Activated naive CD8-positive, alpha-beta T cell treated with anti-CD3 and anti-CD28 coated beads, Interleukin-2, amount 10 ng/mL, durations not matched to agents 7 days and 5 days (primary cell): ENCODE results near the gene MTFR1L. TPM values are rescaled to one million over a fixed set of nuclear protein-coding genes. Genes with fewer than 3 reads are reported as not detected.

Experiments
- ATAC-seq: fragments of 150-1000 bp; cut with Tn5 transposase; one replicate; pipeline ENCODE4 v1.10.0; 2021; ENCODE audit warnings: low read depth, moderate library complexity
- POLR2A ChIA-PET: fragments of 350-600 bp; sonication (Branson Sonifier 250); formaldehyde crosslinking; loops from one replicate; lab custom pipeline; 2021; ENCODE audit warnings: antibody characterized with exemption; lab: Charles Lee
- DNase-seq: peaks from one replicate; pipeline ENCODE4 v3.0.0; 2021
- H3K27ac Mint-ChIP-seq: one replicate; pipeline ENCODE4 v1.8.0; 2022; ENCODE audit warnings: mild to moderate bottlenecking, mixed read lengths
- H3K27me3 Mint-ChIP-seq: one replicate; pipeline ENCODE4 v1.8.0; 2022; ENCODE audit warnings: mild to moderate bottlenecking, moderate library complexity, mixed read lengths
- H3K36me3 Mint-ChIP-seq: one replicate; pipeline ENCODE4 v1.8.0; 2021; ENCODE audit warnings: mild to moderate bottlenecking, mixed read lengths
- H3K4me1 Mint-ChIP-seq: one replicate; pipeline ENCODE4 v1.8.0; 2021; ENCODE audit warnings: mixed read lengths
- H3K4me3 Mint-ChIP-seq: one replicate; pipeline ENCODE4 v1.8.0; 2022; ENCODE audit warnings: mild to moderate bottlenecking, moderate library complexity, mixed read lengths
- H3K9me3 Mint-ChIP-seq: one replicate; pipeline ENCODE4 v1.8.0; 2021; ENCODE audit warnings: mixed read lengths
- total RNA-seq, 2 experiments: library from RNA; stranded (reverse); gene quantifications; one replicate each; pipeline ENCODE4 v1.2.3, GENCODE V29; 2021

MTFR1L gene
- total RNA-seq, result 10 to 100 TPM; 40.8 to 41.3 TPM

DNA sequence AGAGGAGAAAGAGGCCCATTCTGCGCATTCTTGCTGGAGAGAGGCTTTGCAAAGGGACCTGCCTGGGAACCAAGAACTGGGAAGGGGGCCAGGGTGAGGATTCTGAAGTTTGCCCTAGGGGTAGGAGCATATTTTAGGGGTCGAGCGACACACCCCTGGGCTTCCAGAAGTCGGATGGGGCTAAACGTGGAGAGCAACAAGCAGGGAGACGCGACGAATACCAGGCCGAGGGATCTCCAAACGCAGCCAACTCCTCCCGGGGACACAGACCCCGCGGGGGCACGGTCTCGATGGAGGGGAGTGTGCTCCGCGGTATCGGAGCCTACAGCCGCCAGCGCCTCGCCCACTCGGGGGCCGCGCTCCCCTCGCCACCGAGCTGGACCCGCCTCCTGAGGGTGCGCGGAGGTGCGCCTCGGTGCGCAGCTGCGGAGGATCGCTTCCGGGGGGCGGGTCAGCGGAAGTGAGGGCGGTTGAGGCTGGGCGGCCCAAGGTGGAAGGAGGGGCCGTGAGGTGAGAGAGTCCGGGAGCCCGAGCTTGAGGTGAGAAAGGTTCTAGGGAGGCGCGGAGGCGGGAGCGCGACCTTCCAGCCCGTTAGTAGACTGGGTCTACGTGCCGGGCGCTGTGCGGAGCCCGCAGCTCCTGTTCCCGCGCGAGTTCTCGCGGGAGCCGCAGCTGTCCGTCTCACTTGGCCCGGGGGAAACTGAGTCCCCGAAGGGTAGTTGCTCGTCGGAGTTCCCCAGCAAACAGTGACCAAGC lies at the start of gene MTFR1L:
MTFR1L (plus strand) TSS at position 464 of the 756 bp plus-strand sequence. CDS start 3,151 bp downstream, outside the sequence.
- Mint-ChIP-seq H3K27me3 (no peaks in the 10 kb centered on the region), H3K36me3 (peaks cover 12% of the 10 kb centered on the region), H3K4me1 (peaks cover 30% of the 10 kb centered on the region), H3K9me3 (no peaks in the 10 kb centered on the region), H3K27ac (peak within 1 kb of the TSS; percentile 96), H3K4me3 (peak within 1 kb of the TSS; percentile 93)
- POLR2A ChIA-PET, result interaction anchor here (0.6 to 2.8 kb wide), 17 partner anchors 19 to 588 kb away, joined by 3 to 17 read pairs (median 5); partner anchors contain the start of genes PAFAH2, PAQR7, RSRP1 and SELENON
- ATAC-seq (peak; percentile 83), DNase-seq (peak; percentile 94)

- H3K4me3 Mint-ChIP-seq, result no peak overlapping the region
- H3K27me3 Mint-ChIP-seq, result peaks cover 17% of the 10 kb centered on the region
- peaks cover 40% of the 10 kb centered on the region for H3K36me3 Mint-ChIP-seq
- POLR2A ChIA-PET, result no interaction called here
- peaks cover 44% of the 10 kb centered on the region for H3K4me1 Mint-ChIP-seq
- no peak for DNase-seq
- no peak overlapping the region for H3K27ac Mint-ChIP-seq
- no peaks in the 10 kb centered on the region for H3K9me3 Mint-ChIP-seq
- no peak for ATAC-seq
Measured at GRCh38 chr1:25770541-25771220, 49.1 kb upstream of the MTFR1L start.

GRCh38 chr1:25771221-25772114 lies 48.3 kb upstream of the MTFR1L start:
- Mint-ChIP-seq H3K36me3 (peaks cover 41% of the 10 kb centered on the region), H3K4me1 (peaks cover 45% of the 10 kb centered on the region), H3K27me3 (peaks cover 17% of the 10 kb centered on the region), H3K27ac (no peak overlapping the region), H3K4me3 (no peak overlapping the region), H3K9me3 (no peaks in the 10 kb centered on the region)
- DNase-seq (no peak), ATAC-seq (no peak)
- POLR2A ChIA-PET, result no interaction called here

DNA sequence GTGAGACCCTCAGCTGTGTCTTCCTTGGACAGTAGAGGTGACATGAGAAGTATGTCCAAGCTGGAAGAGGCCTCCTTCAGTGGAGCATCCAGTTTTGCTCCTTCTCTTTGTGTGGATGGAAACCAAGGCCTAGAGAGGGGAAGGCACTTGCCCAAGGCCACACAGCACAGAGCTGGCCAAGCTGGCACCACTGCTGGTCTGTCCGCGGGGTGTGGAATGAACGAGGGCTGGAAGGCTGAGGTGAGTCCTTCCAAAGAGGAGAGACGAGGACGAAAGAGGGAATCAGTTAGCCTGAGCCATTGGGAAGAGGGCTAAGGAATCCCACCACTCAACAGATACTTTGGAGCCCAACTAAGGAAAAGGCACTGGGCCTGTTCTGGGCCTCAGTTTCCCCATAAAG lies 47.6 kb upstream of the MTFR1L start:
- H3K4me3 Mint-ChIP-seq, result no peak overlapping the region
- no peak overlapping the region for H3K27ac Mint-ChIP-seq
- H3K4me1 Mint-ChIP-seq, result peaks cover 45% of the 10 kb centered on the region
- ATAC-seq, result no peak
- no peaks in the 10 kb centered on the region for H3K9me3 Mint-ChIP-seq
- POLR2A ChIA-PET, result no interaction called here
- H3K27me3 Mint-ChIP-seq, result peaks cover 17% of the 10 kb centered on the region
- DNase-seq, result no peak
- H3K36me3 Mint-ChIP-seq, result peaks cover 42% of the 10 kb centered on the region

- Mint-ChIP-seq H3K9me3 (no peaks in the 10 kb centered on the region), H3K27me3 (peaks cover 17% of the 10 kb centered on the region), H3K4me1 (peaks cover 40% of the 10 kb centered on the region), H3K36me3 (peaks cover 38% of the 10 kb centered on the region), H3K4me3 (no peak overlapping the region), H3K27ac (no peak overlapping the region)
- ATAC-seq (no peak), DNase-seq (no peak)
- POLR2A ChIA-PET, result no interaction called here
Measured at GRCh38 chr1:25772692-25773245, 47.0 kb upstream of the MTFR1L start.

DNA sequence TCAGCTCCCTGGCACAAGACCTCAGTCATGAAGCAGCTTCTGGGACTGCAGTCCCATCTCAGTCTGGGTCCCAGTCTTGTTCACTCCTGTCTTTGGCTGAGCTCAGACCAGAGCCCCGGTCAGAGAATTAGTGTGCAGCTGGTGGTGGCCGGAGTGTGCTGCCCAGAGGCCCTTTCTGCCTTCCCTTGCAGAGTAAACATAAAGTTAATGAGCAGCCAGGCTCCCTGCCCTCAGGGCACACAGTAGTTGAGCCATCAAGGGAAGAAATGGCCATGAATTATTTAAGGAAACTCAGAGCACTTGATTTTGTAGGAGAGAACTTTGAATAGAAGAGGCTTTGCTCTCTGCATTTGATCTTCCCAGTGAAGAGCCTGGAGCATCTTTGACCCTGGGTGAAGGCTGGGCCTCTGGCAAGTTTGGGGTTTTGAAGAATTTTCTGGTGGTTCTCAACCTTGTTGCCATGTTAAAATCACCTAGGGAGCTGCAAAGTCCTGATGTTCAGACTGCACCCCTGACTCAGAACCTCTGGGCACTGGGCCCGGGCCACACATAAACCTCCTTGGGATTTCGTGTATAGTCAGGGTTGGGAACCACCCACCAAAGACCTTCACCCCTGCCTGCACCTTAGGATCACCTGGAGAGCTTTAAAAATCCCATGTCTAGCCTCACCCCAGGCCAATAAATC lies 46.2 kb upstream of the MTFR1L start:
- H3K36me3 Mint-ChIP-seq, result peaks cover 38% of the 10 kb centered on the region
- no peak overlapping the region for H3K27ac Mint-ChIP-seq
- H3K4me3 Mint-ChIP-seq, result peak overlapping the region; percentile 50
- ATAC-seq (no peak), DNase-seq (no peak)
- peaks cover 17% of the 10 kb centered on the region for H3K27me3 Mint-ChIP-seq
- H3K4me1 Mint-ChIP-seq, result peaks cover 40% of the 10 kb centered on the region
- H3K9me3 Mint-ChIP-seq, result no peaks in the 10 kb centered on the region
- POLR2A ChIA-PET, result interaction anchor here (0.8 to 1.5 kb wide), 3 partner anchors 30 to 153 kb away, joined by 3 to 4 read pairs (median 3); no protein-coding TSS in a partner anchor

DNA sequence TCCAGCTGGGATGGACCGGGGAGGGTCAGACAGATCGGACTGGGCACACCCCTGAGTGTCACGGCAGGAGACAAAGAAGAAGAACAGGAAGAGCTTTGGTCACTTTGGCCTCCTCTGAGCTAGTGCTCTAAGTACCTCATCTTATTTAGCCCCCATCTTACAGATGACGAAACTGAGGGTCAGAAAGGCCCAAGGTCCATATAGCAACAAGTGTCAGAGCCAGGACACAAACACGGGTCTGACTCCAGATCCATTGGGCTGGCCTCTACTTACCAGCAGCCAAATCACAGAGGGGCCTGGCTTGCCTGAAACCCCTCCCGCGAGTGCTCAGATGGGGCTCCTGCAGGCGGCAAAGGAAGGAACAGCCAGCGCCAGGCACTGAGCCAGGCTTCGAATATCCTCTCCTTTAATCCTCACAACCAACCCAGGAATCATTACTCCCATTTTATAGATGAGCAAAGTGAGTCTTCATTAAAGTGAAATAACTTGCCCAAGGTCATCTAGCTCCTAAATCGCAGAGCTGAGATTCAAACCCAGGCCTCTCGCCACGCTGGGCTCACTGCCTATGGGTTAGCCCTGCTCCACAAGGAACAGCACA lies 45.4 kb upstream of the MTFR1L start:
- ATAC-seq (no peak), DNase-seq (no peak)
- POLR2A ChIA-PET, result interaction anchor here (0.7 to 1.6 kb wide), 8 partner anchors 8 to 155 kb away, joined by 3 to 6 read pairs (median 4); no protein-coding TSS in a partner anchor
- Mint-ChIP-seq H3K27ac (no peak overlapping the region), H3K4me3 (peak overlapping the region; percentile 50), H3K36me3 (peaks cover 31% of the 10 kb centered on the region), H3K4me1 (peaks cover 37% of the 10 kb centered on the region), H3K9me3 (no peaks in the 10 kb centered on the region), H3K27me3 (peaks cover 15% of the 10 kb centered on the region)

DNA sequence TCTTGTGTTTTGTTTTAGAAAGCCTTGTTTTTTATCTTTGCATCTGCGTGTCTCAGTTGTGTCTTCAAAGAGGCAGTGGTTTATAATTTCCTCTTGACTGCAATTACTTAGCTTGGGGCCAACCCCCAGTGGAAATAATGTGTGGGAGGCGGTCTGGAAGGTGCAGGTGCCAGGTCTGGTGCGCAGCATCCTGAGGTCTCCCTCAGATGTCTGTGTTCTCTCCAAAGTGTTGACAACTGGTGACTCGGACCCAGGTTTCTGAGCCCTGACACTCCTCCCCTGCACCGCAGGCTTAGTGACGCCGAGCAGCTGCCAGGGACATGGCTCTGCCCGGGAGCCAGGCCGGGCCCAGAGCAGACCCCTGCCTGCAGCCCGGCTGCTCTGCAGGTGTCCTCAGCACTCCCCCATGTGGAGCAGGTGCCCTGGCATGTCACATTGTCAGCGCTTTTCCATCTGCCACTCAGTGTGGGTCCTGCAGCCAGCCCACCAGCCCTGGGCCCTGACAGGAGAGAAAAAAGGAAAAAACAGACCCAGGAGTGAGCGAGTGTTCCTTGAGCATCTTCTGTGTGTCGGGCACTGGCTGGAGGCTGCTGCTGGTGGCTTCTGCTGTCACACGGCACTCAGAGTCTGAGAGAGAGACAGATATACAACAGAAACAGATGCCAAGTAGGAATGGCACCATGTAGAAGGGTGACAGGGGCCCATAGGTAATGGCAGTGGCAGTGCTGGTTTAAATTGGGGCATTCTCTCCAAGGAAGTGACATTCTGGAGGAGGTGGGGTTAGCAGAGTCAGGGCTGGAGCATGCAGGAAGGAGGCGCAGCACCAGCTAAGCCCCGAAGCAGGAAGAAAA lies 44.6 kb upstream of the MTFR1L start:
- H3K4me3 Mint-ChIP-seq, result peak overlapping the region; percentile 74

DNA sequence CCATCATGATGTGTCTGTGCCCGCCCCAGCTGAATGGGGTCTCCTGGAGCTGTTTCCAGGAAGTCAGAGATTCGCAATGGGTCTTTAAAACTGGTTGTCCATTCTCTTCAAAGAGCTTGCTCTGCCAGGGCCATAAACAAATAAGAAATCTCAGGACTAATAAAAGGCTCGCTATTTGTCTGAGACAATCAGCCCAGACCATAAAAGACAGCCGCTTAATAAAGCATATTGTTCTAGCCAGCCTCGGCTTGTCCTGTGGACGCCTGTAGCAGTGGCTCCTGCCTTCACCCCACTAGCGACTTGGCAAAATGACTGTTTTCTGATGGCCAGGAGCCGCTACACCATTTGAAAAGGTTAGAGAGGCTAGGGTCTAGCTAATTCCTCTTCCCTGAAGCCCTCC lies 40.4 kb upstream of the MTFR1L start:
- DNase-seq, result no peak
- POLR2A ChIA-PET, result no interaction called here
- Mint-ChIP-seq H3K4me3 (no peak overlapping the region), H3K27me3 (no peaks in the 10 kb centered on the region), H3K27ac (no peak overlapping the region), H3K36me3 (peaks cover 12% of the 10 kb centered on the region), H3K9me3 (no peaks in the 10 kb centered on the region), H3K4me1 (peaks cover 17% of the 10 kb centered on the region)
- no peak for ATAC-seq

More for the DNA sequence above, 44.6 kb upstream of the MTFR1L start:
- H3K36me3 Mint-ChIP-seq, result peaks cover 29% of the 10 kb centered on the region
- peaks cover 13% of the 10 kb centered on the region for H3K27me3 Mint-ChIP-seq
- H3K27ac Mint-ChIP-seq, result peak overlapping the region; percentile 76
- H3K4me1 Mint-ChIP-seq, result peaks cover 35% of the 10 kb centered on the region
- POLR2A ChIA-PET, result interaction anchor here (0.7 to 1.6 kb wide), 7 partner anchors 9 to 156 kb away, joined by 3 to 6 read pairs (median 4); no protein-coding TSS in a partner anchor
- ATAC-seq (peak; percentile 87), DNase-seq (peak; percentile 71)
- H3K9me3 Mint-ChIP-seq, result no peaks in the 10 kb centered on the region

DNA sequence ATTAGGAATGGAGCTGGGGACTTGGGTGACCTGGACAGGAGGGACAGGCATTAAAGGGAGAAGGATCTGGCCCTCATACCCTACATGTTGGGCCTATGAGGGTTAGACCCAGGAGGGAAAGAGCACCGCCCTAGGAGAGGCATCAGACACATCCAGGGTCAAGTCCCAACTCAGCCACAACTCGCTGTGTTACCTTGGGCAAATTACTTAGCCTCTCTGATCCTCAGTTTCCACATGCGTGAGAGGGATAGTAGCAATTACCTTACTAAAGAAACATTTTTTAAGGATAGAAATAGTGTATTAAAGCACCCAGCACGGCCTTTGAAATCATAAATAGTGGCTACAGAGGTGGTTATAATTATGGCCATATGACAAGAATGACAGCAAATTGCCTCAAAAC lies 39.9 kb upstream of the MTFR1L start:
- ATAC-seq, result no peak
- Mint-ChIP-seq H3K27me3 (no peaks in the 10 kb centered on the region), H3K27ac (no peak overlapping the region), H3K36me3 (peaks cover 12% of the 10 kb centered on the region), H3K4me1 (peaks cover 12% of the 10 kb centered on the region), H3K4me3 (no peak overlapping the region), H3K9me3 (no peaks in the 10 kb centered on the region)
- no peak for DNase-seq
- POLR2A ChIA-PET, result no interaction called here

DNA sequence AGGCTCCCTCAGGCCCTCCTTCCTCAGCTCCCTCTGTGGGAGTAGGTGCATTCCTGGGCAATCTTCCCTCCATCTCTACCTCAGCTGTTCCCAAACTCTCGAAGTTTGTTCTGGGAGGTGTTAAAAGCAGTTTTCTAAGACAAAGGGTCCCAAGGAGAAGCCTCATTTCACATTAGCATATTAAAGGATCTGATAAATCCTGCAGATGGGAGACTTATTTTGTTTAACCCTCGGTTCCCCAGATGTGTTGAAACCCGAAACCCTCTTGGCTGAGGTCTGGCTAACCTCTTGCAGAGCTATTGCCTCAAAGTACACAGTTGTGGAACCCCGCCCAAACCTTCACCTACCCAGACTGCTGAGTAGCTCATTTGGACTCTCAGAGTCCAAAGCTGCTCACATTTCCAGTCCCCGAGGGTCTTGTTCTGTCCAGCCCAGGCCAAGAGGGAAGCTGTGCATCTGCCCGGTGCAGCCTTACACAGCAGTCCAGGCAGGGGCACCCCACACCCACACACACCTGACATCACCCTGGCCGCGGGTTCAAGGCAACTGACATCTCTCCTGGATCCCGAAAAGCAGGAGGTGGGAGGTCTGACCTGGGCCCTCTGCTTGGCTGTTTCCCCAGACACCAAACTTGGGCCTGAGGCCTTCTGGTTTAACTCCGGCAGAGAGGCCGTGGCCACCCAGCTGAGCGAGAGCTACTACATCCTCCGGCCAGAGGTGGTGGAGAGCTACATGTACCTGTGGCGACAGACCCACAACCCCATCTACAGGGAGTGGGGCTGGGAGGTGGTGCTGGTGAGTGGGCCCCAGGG lies 39.2 kb upstream of the MTFR1L start:
- Mint-ChIP-seq H3K9me3 (no peaks in the 10 kb centered on the region), H3K27ac (no peak overlapping the region), H3K4me3 (no peak overlapping the region), H3K36me3 (peaks cover 12% of the 10 kb centered on the region), H3K4me1 (peaks cover 6% of the 10 kb centered on the region), H3K27me3 (no peaks in the 10 kb centered on the region)
- ATAC-seq (no peak), DNase-seq (no peak)
- POLR2A ChIA-PET, result no interaction called here
